Adrenal gland (tissue), 12 donors: ENCODE measurements around the gene ADGRB3. TPM values are rescaled to one million over a fixed set of nuclear protein-coding genes. Genes with fewer than 3 reads are reported as not detected.

Experiments used
- DNase-seq, 7 donors: peaks; one replicate each; pipeline ENCODE4 v3.0.0-alpha.2; 2019 to 2020
- H3K27ac ChIP-seq, 5 donors: fragments of 200-600 bp; sonication (generic) in 4 of 5; 1 replicate in 3 of 5; 2 replicates in 2 of 5; pipeline versions ENCODE4 v1.5.1 to v1.8.0; 2016 to 2020; ENCODE audit warnings: mild to moderate bottlenecking in 1 of 5
- H3K27me3 ChIP-seq: fragments of 200-600 bp; 2 replicates; pipeline ENCODE4 v1.8.0; 2021
- H3K36me3 ChIP-seq, 2 donors: fragments of 200-600 bp; replicated peaks in 1 of 2; 1 replicate in 1 of 2; 2 replicates in 1 of 2; pipeline versions ENCODE4 v1.5.1 to v1.8.0; 2018 to 2022
- H3K4me1 ChIP-seq, 2 donors: fragments of 200-600 bp; replicated peaks in 1 of 2; 1 replicate in 1 of 2; 2 replicates in 1 of 2; pipeline versions ENCODE4 v1.5.1 to v1.8.0; 2018 to 2021
- H3K4me3 ChIP-seq, 4 donors: fragments of 200-600 bp; sonication (generic) in 3 of 4; one replicate each; pipeline ENCODE4 v1.5.1; 2016 to 2018
- H3K9me3 ChIP-seq, 3 donors: fragments of 200-600 bp; sonication (generic) in 1 of 3; replicated peaks in 1 of 3; 1 replicate in 2 of 3; 2 replicates in 1 of 3; pipeline versions ENCODE4 v1.5.1 to v1.8.0; 2016 to 2021
- CTCF ChIP-seq, 6 experiments: fragments of 450-650 bp in 4 of 6; fragments of 200-600 bp in 2 of 6; sonication (generic) in 1 of 6; IDR thresholded peaks; 1 replicate in 5 of 6; 2 replicates in 1 of 6; pipeline versions ENCODE4 v1.5.1 to v1.8.0; 2016 to 2021; ENCODE audit warnings: antibody characterized with exemption in 6 of 6, mild to moderate bottlenecking in 2 of 6, moderate library complexity in 1 of 6
- POLR2A ChIP-seq, 2 donors: fragments of 450-650 bp; IDR thresholded peaks; one replicate each; pipeline ENCODE4 v1.6.1; 2017; ENCODE audit warnings: antibody characterized with exemption in 2 of 2, mild to moderate bottlenecking in 2 of 2, moderate library complexity in 1 of 2
- WGBS, 4 donors: extraction: QIAGEN DNeasy Blood & Tissue Kit in 2 of 4; methylation state at CpG; one replicate each; pipeline versions ENCODE4 v1.1.5 to v1.1.7; 2013 to 2017; 5-methylcytosine and 5-hydroxymethylcytosine counted together
- intact Hi-C, 2 donors: fragments of 100-400 bp; cut with DNase I; formaldehyde crosslinking; loops; one replicate each; pipeline versions ENCODE4 v1.14.1 to v1.15.0; 2022 to 2023
- polyA plus RNA-seq, 3 donors: library from polyadenylated mRNA; stranded (reverse); fragments of 200-250 nt in 2 of 3; fragments of 350-450 nt in 1 of 3; fragmentation: Illumina TruSeq in 1 of 3; extraction: RNeasy Lipid Tissue Mini Kit (QIAGEN cat#74804) in 1 of 3; gene quantifications; one replicate each; pipeline ENCODE4 v1.2.3, GENCODE V29; 2013 to 2014
- total RNA-seq, 9 donors: library from RNA; depleted of rRNA in 4 of 9; stranded (reverse); fragments of >200 nt in 4 of 9; fragments of 120-200 nt in 1 of 9; fragmentation: NEBNext Ultra II Directional in 1 of 9; extraction: Animal tissue kit (Norgen Biotek cat#: 25700) in 1 of 9; gene quantifications; one replicate each; pipeline versions ENCODE4 v1.1.0 to v1.2.4, GENCODE V29; 2013 to 2023
- donor health status: healthy with polysubstance abuse.
- donor health status: Bipolar disorder and iron deficiency.
- donor health status: DM: yes; HTN: yes; CAD: no.
- donor health status: DM: no; HTN: no; CAD: no.
- donor health status: DM: no; HTN: no; CAD: no.
- donor health status: DM: yes; HTN: yes; CAD: no.

Gene ADGRB3
- total and polyA plus RNA-seq, 12 donors = 1.3 to 9.0 (median 3.1) TPM

GRCh38 chr6:69279805-69280204 is 644.7 kb downstream of the ADGRB3 start:
- Histone ChIP-seq H3K27me3 (no peaks in the 10 kb centered on the region), H3K36me3 (no peaks in the 10 kb centered on the region), H3K9me3 (no peaks in the 10 kb centered on the region), H3K27ac (no peak overlapping the region), H3K4me3 (no peak overlapping the region), H3K4me1 (no peaks in the 10 kb centered on the region)
- intact Hi-C loops = no loop called here
- no peak for TF ChIP-seq CTCF (IDR thresholded peaks at IDR 0.05)
- no peak for TF ChIP-seq POLR2A (IDR thresholded peaks at IDR 0.05)
- DNase-seq = no peak
- 50 to 70% (median 60%) methylated on average over 4 of the region's 4 CpGs for WGBS, 4 donors

DNA sequence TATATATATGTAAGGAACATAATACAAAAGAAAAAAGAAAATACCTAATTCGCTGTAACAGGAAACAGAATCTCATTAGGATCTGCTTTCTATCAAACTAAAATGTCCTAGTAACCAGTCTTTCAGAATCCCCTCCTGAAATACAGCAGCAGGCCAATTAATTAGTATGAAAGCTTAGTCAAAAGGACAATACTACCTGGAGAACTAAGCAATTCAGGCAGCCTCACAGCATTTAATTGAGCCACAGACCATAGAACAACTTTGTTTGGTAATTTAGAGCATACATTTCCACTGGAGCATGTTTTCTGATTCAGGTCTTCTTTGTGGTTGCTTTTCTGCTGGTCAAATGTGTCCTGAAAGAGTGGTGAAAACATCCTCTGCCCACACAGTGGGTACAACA is 645.8 kb downstream of the ADGRB3 start:
- no peak for DNase-seq
- intact Hi-C loops = no loop called here
- Histone ChIP-seq H3K4me3 (no peak overlapping the region), H3K4me1 (no peaks in the 10 kb centered on the region), H3K27ac (no peak overlapping the region), H3K27me3 (no peaks in the 10 kb centered on the region), H3K36me3 (no peaks in the 10 kb centered on the region), H3K9me3 (no peaks in the 10 kb centered on the region)
- TF ChIP-seq CTCF (IDR thresholded peaks at IDR 0.05) (no peak), POLR2A (IDR thresholded peaks at IDR 0.05) (no peak)
- WGBS, 4 donors = 79 to 94% (median 90%) methylated on average over 1 of the region's 1 CpG

- H3K27me3 ChIP-seq = no peaks in the 10 kb centered on the region
- intact Hi-C loops = no loop called here
- TF ChIP-seq CTCF (IDR thresholded peaks at IDR 0.05) (no peak), POLR2A (IDR thresholded peaks at IDR 0.05) (no peak)
- H3K4me3 ChIP-seq = no peak overlapping the region
- H3K27ac ChIP-seq = no peak overlapping the region
- DNase-seq = no peak
- no peaks in the 10 kb centered on the region for H3K4me1 ChIP-seq
- H3K36me3 ChIP-seq = no peaks in the 10 kb centered on the region
- H3K9me3 ChIP-seq = no peaks in the 10 kb centered on the region
- WGBS, 4 donors = 77 to 80% (median 77%) methylated on average over 7 of the region's 7 CpGs
These were observed 649.2 kb downstream of the ADGRB3 start for GRCh38 chr6:69284176-69284730.

GRCh38 chr6:69285054-69285453 is 650.0 kb downstream of the ADGRB3 start:
- Histone ChIP-seq H3K27ac (no peak overlapping the region), H3K36me3 (no peaks in the 10 kb centered on the region), H3K4me3 (no peak overlapping the region), H3K27me3 (no peaks in the 10 kb centered on the region), H3K9me3 (no peaks in the 10 kb centered on the region), H3K4me1 (no peaks in the 10 kb centered on the region)
- DNase-seq = no peak
- WGBS, 4 donors = 68 to 89% (median 74%) methylated on average over 2 of the region's 2 CpGs
- intact Hi-C loops = no loop called here
- no peak for TF ChIP-seq CTCF (IDR thresholded peaks at IDR 0.05)
- no peak for TF ChIP-seq POLR2A (IDR thresholded peaks at IDR 0.05)
